GM10847 (cell line): ENCODE measurements around the gene IBA57.

Experiments
- POLR2A ChIP-seq: IDR thresholded peaks from 2 replicates; pipeline ENCODE4 v1.6.1; 2011; ENCODE audit not compliant: insufficient read length; ENCODE audit errors: extremely low read depth

The IBA57 gene

GRCh38 chr1:228159008-228159665 lies 6.5 kb upstream of the IBA57 start:
- no peak for TF ChIP-seq POLR2A

DNA sequence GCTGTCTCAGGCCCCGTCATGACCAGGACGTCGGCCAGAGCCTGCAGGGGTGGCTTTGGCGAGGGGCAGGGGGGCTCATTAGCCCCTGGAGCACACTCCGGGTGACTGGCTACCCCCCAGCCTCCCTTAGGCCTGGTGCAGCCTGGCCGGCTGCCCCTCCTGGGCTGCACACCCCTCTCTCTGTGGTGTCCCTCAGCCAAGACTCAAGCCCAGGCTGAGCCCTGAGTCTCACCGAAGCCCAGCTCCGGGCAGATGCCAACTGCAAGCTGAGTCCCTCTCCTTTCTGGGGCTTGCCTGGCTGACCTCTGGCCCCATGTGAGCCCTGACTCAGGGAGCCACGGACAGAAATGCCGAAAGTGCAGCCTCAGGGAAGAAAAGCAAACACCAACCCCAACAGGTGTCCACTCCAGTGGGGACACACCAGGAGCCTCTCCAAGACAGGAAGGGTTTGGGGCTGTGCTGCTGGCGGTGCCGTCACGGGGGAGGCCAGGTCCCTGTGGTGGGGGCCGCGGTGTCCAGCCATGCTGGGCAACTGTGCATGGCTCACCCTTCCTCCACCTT lies 5.3 kb upstream of the IBA57 start:
- TF ChIP-seq POLR2A: no peak

- no peak for TF ChIP-seq POLR2A
Measured at GRCh38 chr1:228161362-228161761, 4.2 kb upstream of the IBA57 start.

- TF ChIP-seq POLR2A: no peak
Measured at GRCh38 chr1:228161866-228162265, 3.7 kb upstream of the IBA57 start.

DNA sequence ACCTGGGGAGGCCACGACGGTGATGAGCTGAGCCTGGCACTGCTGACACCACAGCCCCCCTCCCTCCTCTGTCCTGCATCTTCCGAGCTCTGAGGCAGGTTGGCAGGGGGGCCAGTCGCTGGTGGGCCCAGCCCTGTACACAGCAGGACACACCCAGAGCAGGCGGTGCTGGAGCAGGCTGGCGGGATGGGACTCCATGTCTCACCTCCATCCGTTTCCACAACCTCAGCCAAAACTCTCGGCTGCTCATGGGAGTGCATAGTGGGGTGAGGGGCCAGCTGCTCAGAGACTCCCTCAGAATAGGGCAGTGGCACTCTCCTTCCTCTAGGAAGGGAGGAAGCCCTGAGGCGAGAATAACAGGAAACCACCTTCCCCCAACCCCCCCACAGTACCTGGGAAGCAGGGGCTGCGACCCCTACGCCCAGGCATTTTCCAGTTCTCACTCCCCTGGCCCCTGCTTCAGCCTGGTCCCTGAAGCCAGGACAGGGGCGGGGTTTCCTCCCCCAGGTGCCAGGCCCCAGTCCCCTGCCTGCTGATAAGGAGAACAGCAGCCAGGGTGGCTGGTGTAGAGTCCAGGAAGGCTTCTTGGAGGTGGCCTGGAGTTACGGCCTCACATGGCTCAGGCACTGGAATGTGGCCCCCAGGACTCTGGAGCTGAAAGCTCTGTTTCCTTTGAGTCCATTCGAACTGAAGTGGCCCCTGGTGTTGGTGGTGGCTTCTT lies 3.2 kb upstream of the IBA57 start:
- TF ChIP-seq POLR2A: no peak

GRCh38 chr1:228163007-228163753 lies 2.4 kb upstream of the IBA57 start:
- no peak for TF ChIP-seq POLR2A

- no peak for TF ChIP-seq POLR2A
Measured at GRCh38 chr1:228163776-228164519, 1.7 kb upstream of the IBA57 start.

DNA sequence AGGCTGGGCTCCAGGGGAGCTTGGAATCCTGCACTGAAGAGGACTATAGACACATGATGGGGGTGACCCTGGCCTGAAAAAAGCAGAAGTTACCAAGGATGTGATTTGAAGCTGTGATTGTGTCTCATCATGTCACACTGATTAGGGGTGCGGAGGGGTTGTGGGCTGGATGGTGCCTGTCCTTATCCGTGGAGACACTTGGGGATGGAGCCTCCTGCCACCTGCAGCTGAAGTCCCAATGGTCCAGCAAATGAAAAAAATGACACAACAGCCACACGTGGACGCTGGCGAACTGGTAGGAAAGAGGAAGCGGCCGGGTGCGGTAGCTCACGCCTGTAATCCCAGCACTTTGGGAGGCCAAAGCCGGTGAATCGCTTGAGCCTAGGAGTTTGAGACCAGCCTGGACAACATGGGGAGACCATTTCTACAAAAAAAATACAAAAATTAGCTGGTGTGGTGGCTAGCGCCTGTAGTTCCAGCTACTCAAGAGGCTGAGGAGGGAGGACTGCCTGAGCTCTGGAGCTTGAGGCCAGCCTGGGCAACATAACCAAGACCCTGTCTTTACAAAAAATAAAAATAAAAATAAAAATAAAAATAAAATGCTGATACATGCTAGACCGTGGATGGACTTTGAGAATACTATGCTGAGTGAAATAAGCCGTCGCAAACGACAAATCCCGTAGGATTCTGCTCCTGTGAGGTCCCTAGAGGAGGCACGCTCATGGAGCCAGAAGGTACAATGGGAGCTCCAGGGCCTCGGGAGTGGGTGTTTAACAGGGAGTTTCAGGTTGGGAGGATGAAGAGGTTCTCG lies 838 bp upstream of the IBA57 start:
- no peak for TF ChIP-seq POLR2A

DNA sequence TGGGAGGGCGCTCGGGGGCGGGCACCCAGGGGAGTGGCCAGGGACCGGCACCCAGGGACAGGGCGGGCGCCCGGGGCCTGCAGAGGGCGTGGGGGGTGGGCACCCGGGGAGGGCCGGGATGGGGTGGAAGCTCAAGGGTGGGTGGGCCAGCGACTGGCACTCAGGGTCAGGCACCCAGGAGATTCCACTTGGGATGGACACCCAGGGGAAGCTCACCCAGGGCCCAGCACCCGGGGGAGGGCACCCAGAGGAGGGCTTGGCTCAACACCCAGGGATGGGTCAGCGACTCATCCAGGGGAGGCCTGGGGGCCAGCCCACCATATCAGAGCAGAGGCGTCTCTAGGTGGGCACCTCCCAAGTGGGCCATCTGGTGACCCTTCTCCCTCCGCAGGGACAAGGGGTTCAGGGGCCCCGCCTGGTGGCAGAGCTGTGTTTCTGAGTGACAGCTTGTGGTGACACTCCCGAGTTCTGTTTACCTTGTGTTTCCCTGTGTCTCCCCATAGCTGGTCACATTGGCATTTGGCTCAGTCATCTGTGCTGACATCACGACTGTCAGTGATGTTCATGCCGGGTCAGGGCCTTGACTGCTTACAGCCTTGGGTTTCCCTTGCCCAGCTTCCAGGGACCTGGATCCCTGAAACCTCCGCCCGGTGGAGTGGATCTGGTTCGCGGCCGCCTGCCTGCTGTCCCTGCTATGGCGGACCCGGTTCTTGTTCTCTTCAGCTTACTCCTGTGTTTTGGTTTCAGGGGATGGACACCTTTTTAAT lies 749 bp downstream of the IBA57 start:
- no peak for TF ChIP-seq POLR2A

- TF ChIP-seq POLR2A: no peak
Measured at GRCh38 chr1:228168563-228169270, 3.1 kb downstream of the IBA57 start.

DNA sequence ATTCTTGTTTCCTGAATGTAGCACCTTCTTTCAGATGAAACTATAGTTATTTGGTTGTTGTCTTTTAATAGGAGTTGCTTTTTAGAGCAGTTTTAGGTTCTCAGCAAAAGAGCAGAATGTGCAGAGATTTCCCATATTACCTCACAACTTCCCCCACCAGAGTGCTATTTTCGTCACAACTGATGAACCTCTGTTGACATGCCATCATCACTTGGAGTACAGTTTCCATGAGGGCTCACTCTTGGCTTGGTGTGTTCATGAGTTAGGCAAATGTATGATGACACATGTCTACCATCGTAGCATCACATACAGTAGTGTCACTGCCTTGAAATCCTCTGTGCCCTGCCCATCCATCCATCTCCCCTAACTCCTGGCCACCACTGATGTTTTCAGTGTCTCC lies 3.7 kb downstream of the IBA57 start:
- TF ChIP-seq POLR2A: no peak

- TF ChIP-seq POLR2A: no peak
Measured at GRCh38 chr1:228170666-228171065, 5.1 kb downstream of the IBA57 start.

- no peak for TF ChIP-seq POLR2A
Measured at GRCh38 chr1:228171221-228171891, 5.8 kb downstream of the IBA57 start.
